Urothelium cell line (cell line): Measurements from ENCODE around the gene TMPRSS11A.
A peak's percentile ranks its signal among the peaks of the same experiment; 100 is the strongest.

Source experiments
- DNase-seq: peaks from one replicate; pipeline ENCODE4 v3.0.0; 2011; ENCODE audit warnings: low spot score, mixed read lengths
- FAIRE-seq: peaks from 2 replicates; lab custom pipeline; 2011; peaks lifted over from hg19 to GRCh38; lab: Jason Lieb, UNC

Gene TMPRSS11A

GRCh38 chr4:67963356-67963755 is at the start of gene TMPRSS11A:
Gene TMPRSS11A (minus strand): TSS chr4:67963493. CDS start chr4:67963393, 100 bp downstream.
- FAIRE-seq: no peak
- no peak for DNase-seq

DNA sequence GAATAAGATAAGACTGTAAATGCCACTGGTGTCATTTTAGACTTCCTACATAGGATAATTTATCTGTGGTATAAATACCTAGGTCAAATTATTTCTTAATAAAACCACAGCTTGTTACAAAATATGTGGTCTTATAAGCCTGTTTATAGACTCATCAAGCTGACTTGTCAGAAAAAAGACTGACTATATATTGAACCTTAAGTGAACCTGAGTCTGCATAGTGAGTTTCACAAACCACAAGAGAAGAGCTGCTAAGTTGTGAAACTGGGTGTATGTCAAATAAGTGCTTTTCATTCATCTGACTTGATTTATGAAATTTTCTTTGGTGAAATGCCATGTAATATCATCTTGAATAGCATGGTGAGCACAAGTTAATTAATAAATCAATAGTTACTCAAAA is 48.4 kb upstream of the TMPRSS11A start:
- DNase-seq: no peak
- no peak for FAIRE-seq

DNA sequence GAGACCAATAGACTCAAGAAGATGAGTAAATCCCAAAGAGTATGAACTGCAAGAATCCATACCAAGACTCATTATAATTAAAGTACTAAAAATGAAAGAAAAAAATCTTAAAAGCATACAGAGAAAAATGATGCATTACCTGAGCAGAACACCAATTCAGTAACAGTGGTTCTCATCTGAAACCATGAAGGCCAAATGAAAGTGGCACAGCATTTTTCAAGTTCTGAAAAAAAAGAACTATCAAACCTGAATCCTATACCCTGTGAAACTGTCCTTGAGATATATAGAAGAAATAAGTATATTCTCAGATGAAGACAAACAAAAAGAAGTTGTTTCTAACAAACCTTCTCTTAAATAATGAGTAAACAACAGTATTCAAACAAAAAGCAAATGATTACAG is 39.6 kb upstream of the TMPRSS11A start:
- DNase-seq (no peak), FAIRE-seq (no peak)

- DNase-seq: no peak
- FAIRE-seq: no peak
Measured at GRCh38 chr4:67996127-67996526, 32.8 kb upstream of the TMPRSS11A start.

GRCh38 chr4:67988991-67989390 is 25.7 kb upstream of the TMPRSS11A start:
- FAIRE-seq (no peak), DNase-seq (no peak)

- DNase-seq (peak; percentile 13), FAIRE-seq (no peak)
Measured at GRCh38 chr4:67983333-67983732, 20.0 kb upstream of the TMPRSS11A start.

- no peak for FAIRE-seq
- DNase-seq: no peak
Measured at GRCh38 chr4:67980512-67980911, 17.2 kb upstream of the TMPRSS11A start.

- no peak for FAIRE-seq
- DNase-seq: no peak
Measured at GRCh38 chr4:67973608-67974007, 10.3 kb upstream of the TMPRSS11A start.

DNA sequence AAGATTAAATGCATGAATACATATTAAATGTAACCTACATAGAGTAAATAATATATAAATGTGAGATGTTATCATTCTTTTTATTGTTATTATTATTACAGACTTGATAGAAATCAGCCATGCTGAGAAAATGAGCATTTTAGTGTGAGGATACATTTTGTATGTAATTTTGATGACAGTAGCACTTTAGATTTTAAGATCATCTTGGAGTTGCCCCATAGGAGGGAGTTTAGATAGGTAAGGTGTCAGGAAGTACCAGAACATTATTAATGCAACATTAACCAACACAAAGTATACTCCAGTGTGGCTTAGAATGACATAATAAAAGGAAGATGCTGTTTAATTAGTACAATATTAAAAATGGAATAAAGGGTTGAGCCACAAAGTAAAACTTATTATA is 8.4 kb downstream of the TMPRSS11A start:
- no peak for DNase-seq
- FAIRE-seq: no peak

- no peak for DNase-seq
- FAIRE-seq: no peak
Measured at GRCh38 chr4:67941074-67941473, 22.2 kb downstream of the TMPRSS11A start.

- DNase-seq: no peak
- no peak for FAIRE-seq
Measured at GRCh38 chr4:67940506-67940905, 22.8 kb downstream of the TMPRSS11A start.

- FAIRE-seq: no peak
Measured at GRCh38 chr4:67939195-67939594, 24.1 kb downstream of the TMPRSS11A start.

DNA sequence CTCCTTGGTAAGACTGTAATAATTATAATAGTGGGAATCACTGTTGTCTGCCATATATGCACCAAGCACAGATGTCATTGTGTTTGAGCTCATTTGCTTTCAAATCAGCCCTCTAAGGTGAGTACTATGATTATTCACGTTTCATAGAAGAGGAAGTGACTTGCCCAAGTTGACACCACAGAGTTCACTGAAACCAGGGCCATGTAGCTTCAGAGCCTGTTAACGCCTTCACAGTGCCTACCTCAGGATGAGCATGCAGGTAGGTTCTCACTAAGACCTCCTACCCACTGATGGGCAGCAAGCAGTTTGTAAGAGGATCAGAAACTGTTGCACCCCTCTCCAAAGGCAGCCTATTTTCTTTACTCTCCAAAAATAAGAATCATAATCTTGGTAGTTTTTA is 27.4 kb downstream of the TMPRSS11A start:
- FAIRE-seq (no peak), DNase-seq (no peak)

More at GRCh38 chr4:67939195-67939594, 24.1 kb downstream of the TMPRSS11A start:
- no peak for DNase-seq

DNA sequence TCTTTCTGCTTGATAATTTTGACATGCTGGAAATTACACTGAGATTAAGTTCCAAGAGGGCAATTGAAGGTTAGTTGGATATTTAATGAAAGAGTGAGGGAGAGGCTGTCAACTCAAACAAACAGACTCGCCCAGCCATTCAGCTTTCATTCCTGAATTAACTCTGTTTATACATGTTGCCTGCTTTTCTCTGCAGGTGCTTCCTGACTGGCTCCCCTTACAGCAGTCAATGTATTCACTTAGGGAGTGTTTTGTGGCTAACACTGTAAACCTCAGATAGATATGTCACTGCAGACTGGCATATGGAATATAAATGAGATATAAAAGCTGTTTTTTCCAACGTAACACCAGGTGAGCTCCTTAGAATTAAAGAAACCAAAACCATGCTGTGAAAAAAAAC is 28.7 kb downstream of the TMPRSS11A start:
- FAIRE-seq: no peak
- no peak for DNase-seq

- FAIRE-seq (no peak), DNase-seq (no peak)
Measured at GRCh38 chr4:67933755-67934154, 29.5 kb downstream of the TMPRSS11A start.

GRCh38 chr4:67933038-67933437 is 30.3 kb downstream of the TMPRSS11A start:
- no peak for FAIRE-seq
- DNase-seq: no peak

GRCh38 chr4:67931256-67931655 is 32.0 kb downstream of the TMPRSS11A start:
- FAIRE-seq: no peak
- no peak for DNase-seq

- DNase-seq (peak; percentile 40), FAIRE-seq (no peak)
Measured at GRCh38 chr4:67929426-67929825, 33.9 kb downstream of the TMPRSS11A start.

- DNase-seq: no peak
- no peak for FAIRE-seq
Measured at GRCh38 chr4:67928546-67928945, 34.7 kb downstream of the TMPRSS11A start.

DNA sequence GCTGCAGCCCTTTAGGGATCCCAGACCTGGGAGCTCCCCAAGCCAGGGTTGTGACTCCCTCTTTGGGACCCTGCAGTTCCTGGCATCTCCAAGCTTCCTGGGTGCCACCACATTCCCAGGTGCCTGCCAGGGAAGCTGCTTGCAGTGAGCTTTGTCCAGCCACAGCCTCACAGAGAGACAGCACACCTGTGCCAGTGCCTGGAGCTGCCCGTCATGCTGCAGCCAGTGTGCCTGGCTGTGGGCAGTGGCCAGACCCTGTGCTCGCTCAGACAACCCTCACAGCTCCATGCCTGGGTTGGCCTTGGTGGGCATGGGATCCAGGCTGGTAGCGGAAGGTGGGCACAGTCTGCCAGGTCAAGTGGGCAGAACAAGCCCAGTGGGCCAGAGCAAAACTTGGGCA is 36.0 kb downstream of the TMPRSS11A start:
- DNase-seq (no peak), FAIRE-seq (no peak)

GRCh38 chr4:67926485-67926884 is 36.8 kb downstream of the TMPRSS11A start:
- DNase-seq (no peak), FAIRE-seq (no peak)

DNA sequence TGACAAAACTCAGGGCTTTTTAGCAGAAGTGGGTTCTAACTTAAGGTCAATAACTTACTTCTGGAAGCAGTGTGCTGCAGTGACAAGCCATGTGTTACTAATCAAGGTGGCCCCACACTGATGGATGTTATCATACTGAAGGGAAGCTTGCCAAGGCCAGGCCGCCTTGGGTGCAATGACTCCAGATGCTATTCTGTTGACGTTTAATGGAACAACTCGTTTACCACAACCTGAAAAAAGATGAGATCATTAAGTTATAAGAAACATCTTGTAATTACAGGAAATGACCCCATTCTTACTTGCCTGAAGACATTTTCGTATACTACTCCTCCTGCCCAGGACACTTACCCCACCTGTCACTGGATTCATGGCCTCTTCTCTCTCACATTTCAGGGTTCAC is 40.6 kb downstream of the TMPRSS11A start:
- FAIRE-seq (no peak), DNase-seq (no peak)

DNA sequence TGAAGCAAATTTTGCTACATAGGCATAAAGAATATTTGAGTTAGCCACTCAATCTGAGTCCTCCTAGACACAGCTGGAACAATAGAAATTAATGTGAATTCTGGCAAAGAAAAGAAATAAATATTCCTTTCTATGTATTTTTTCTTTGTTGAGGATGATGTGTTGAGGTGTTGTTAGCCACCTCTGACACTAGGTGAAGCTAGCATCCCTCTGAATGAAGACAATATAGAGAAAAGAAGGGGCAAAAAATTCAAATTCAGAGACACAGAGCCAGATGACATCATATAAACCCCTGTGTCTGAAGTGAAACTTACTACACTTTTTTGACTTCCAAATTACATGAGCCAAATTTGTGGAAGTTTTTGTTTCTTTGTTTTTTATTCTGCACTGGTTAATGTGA is 44.9 kb downstream of the TMPRSS11A start:
- no peak for DNase-seq
- FAIRE-seq: no peak
